G401 (cell line): Measurements from ENCODE around the gene ZBTB22. TPM values are rescaled to one million over a fixed set of nuclear protein-coding genes. Genes with fewer than 3 reads are reported as not detected.
"Not testable (repeated sequence)": the region's sequence is repeated elsewhere in the genome, so short reads cannot be mapped to it uniquely, and the experiment has no call there.

ENCODE experiments used
- DNase-seq: peaks from one replicate; pipeline ENCODE4 v3.0.0-alpha.2; 2015; ENCODE audit warnings: low spot score
- in situ Hi-C: cut with HindIII; loops from 2 replicates; pipeline ENCODE4 v1.10.0; 2016; ENCODE audit warnings: low sequenced_read_pairs, mixed read lengths
- total RNA-seq: library from RNA; depleted of rRNA; stranded (reverse); fragments of >200 nt; shearing (Covaris generic); gene quantifications from 2 replicates; pipeline ENCODE4 v1.2.3, GENCODE V29; 2014

ZBTB22 gene
- total RNA-seq, 1 experiment from 2014 or later = 17.1 TPM

GRCh38 chr6:33288141-33288920, 29.2 kb downstream of the ZBTB22 start:
- DNase-seq = no peak
- in situ Hi-C loops = no loop called here

DNA sequence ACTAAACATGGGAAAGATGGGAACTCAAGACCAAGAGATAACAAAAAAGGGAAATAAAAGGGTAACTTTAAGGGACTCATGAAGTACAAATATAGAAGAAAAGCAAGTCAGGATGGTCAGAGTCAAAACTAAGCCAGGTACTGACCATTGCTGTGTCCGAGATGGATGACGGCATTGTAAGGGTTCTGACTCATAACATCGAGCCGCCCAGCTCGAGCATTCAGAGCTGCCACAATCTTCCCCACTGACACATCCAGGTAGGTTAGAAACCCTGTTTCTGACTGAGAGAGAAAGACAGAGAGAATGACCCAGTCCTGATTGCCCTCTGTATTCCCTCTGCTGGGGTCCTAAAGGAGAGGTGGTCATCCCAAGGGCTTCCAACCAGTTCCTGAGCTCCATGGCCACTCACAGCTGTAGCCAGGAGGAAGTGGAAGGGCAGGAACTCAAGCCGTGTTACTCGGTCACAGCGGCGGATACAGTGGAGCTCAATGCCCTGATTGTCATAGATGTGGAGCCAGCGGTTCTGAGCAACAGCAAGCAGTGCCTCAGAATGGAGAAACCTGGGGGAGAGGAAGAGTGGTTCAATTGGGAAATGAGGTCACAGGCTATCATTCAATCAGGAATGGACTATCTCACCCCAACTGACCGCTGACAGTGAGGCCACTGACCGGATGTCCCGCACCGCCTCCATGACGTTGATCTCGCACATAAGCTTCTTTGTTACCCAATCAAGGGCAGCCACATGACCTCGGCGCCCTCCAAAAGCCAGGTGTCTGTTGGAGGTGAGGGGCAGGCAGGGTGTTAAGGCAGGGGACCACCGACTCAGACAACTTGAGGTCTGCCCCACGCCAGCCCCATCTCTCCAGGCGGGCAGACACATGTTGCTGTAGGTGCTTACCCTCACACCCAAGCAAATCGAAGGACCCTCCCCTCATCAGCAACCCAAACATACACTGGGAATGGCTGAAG, 30.3 kb downstream of the ZBTB22 start:
- in situ Hi-C loops = no loop called here

DNA sequence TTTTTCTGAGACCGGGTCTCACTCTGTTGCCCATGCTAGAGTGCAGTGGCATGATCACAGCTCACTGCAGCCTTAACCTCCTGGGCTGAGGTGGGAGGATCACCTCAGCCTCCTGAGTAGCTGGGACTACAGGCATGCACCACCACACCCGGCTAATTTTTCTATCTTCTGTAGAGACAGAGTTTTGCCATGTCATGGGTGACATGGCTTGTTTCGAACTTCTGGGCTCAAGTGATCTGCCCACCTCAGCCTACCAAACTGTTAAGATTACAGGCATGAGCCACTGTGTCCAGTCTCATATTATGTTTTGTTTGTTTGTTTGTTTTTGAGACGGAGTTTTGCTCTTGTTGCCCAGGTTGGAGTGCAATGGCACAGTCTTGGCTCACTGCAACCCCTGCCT, 32.3 kb downstream of the ZBTB22 start:
- in situ Hi-C loops = not testable (repeated sequence)

More for the DNA sequence above, 30.3 kb downstream of the ZBTB22 start:
- no peak for DNase-seq

DNA sequence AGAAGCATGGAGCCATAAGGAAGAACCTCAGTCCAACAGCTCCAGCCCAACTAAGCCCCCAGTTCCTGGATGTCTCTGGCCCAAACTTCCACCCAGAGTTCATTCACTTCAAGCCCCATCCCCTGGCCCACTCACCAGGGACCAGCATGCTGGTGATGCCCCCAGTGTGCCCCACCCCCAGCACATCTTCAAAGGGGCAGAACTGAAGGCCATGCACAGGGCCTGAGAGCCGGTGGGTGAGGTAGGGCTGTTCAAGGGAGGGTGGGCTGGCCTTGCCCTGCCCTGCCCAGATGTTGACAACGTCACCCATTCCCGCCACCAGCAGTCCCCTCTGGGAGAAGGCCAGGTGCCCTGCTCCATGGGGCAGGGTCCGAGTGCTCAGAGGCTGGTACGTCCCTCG, 37.0 kb downstream of the ZBTB22 start:
- no peak for DNase-seq
- in situ Hi-C loops = no loop called here

More for the DNA sequence above, 32.3 kb downstream of the ZBTB22 start:
- not testable (repeated sequence) for DNase-seq

DNA sequence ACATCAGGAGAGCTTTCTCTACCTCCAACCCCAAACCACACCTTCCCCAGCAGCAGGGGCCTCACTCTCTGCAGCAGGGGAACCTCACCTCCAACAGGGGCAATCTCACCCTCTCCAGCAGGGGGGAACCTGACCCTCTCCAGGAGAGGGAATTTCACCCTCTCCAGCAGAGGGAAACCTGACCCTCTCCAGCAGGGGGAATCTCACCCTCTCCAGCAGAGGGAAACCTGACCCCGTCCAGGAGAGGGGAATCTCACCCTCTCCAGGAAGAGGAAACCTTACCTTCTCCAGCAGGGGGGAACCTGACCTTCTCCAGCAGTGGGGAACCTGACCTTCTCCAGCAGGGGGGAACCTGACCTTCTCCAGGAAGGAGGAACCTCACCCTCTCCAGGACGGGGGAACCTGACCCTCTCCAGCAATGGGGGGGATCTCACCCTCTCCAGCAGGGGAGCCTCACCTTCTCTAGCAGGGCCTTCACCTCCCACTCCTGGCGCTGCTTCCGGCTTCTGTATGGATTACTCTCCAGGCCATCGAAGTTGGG, 37.5 kb downstream of the ZBTB22 start:
- peak; percentile 58 for DNase-seq
- in situ Hi-C loops = no loop called here

DNA sequence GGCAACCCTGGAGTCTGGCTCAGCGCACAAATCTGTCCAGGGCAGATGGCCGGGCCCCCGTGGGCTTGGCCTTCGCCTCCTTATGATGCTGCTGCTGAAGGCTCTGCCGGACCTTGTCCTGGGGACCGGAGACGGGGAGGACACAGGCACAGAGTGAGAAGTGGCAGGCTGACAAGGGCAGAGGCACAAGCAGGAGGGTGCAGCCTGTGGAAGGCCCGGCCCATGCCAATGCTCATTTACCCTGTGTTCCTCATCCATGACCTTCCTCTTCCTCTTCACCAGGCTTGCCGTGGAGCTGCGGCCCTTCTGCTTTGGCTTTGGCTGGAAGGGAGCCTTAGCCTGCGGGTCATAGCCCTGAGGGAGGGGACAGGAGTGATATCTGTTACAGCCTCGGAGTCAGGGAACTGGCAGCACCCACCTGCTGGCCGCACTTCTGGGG, 38.3 kb downstream of the ZBTB22 start:
- in situ Hi-C loops = no loop called here
- DNase-seq = peak; percentile 89

GRCh38 chr6:33278810-33279209, 38.7 kb downstream of the ZBTB22 start:
- no peak for DNase-seq
- in situ Hi-C loops = no loop called here

GRCh38 chr6:33278392-33278741, 39.2 kb downstream of the ZBTB22 start:
- in situ Hi-C loops = no loop called here

DNA sequence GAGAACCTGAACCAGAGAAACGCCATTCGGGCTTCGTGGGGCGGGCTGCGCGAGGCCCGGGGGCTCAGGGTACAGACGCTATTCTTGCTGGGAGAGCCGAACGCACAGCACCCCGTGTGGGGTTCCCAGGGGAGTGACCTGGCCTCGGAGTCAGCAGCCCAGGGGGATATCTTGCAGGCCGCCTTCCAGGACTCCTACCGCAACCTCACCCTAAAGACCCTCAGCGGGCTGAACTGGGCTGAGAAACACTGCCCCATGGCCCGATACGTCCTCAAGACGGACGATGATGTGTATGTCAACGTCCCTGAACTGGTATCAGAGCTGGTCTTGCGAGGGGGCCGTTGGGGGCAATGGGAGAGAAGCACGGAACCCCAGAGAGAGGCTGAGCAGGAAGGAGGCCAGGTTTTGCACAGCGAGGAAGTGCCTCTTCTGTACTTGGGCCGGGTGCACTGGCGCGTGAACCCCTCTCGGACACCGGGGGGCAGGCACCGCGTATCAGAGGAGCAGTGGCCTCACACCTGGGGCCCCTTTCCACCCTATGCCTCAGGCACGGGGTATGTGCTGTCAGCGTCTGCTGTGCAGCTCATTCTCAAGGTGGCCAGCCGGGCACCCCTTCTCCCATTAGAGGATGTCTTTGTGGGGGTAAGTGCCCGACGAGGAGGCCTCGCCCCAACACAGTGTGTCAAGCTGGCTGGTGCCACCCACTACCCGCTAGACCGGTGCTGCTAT, 39.7 kb downstream of the ZBTB22 start:
- DNase-seq = peak; percentile 37
- in situ Hi-C loops = no loop called here

More at GRCh38 chr6:33278392-33278741, 39.2 kb downstream of the ZBTB22 start:
- no peak for DNase-seq

DNA sequence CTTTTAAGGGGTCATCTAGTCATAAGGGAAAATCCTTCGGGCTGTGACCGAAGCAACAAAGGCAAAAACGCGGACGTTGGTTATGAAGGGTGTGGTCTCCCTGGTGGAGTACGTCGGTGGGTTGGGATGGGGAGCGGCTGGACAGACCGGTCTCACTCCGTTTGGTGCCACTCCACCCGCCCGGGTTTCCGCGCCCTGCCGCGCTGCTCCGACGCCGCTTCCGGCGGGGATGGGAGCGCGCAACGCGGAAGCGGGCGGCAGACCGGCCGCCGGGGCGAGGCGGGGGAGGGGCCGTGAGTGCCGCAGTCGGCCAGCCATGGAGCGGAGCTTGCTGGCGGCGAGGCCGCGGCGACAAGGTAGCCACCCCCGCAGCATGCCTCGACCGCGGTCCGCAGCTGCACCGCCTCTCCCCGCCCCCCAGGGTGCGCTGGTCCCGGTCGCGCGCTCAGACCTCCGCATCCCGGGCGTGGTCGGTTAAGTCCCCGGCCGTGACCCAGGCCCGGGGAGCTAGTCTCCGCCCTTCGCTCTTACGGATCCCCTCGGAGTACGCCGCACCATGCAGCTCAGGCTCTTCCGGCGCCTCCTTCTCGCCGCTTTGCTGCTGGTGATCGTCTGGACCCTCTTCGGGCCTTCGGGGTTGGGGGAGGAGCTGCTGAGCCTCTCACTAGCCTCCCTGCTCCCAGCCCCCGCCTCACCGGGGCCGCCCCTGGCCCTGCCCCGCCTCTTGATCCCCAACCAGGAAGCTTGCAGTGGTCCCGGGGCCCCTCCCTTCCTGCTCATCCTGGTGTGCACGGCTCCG, 40.5 kb downstream of the ZBTB22 start, which contains the start of gene B3GALT4:
B3GALT4 (plus strand) TSS at position 260 of the 799 bp plus-strand sequence; CDS start at position 557, 297 bp downstream.
- in situ Hi-C loops = no loop called here

GRCh38 chr6:33276581-33276863, 41.0 kb downstream of the ZBTB22 start:
- no peak for DNase-seq
- in situ Hi-C loops = no loop called here

More for the DNA sequence above, 40.5 kb downstream of the ZBTB22 start, which contains the start of gene B3GALT4:
- DNase-seq = peak; percentile 75

DNA sequence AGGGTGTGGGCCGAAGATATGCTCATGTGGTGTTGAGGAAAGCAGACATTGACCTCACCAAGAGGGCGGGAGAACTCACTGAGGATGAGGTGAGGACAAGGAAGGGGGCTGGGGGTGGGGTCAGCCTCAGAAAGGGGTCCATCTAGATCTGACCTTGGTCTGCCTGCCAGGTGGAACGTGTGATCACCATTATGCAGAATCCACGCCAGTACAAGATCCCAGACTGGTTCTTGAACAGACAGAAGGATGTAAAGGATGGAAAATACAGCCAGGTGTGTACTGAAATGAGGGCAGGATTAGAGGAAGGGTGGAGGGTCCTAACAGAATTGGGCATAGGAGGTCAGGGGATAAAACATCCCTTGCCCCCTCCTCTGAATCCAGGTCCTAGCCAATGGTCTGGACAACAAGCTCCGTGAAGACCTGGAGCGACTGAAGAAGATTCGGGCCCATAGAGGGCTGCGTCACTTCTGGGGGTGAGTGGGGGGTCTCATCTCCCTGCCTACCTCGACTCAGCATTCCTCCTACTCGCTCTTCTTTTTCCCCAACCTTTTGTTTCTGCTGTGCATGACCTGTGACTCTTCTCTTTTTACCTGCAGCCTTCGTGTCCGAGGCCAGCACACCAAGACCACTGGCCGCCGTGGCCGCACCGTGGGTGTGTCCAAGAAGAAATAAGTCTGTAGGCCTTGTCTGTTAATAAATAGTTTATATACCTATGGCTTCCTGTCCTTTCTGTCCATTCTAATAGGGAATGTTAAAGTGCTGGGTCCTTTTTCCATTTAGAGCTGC, 41.6 kb downstream of the ZBTB22 start:
- in situ Hi-C loops, DNase-seq: not testable (repeated sequence)

GRCh38 chr6:33273924-33274902, 43.3 kb downstream of the ZBTB22 start:
- no peak for DNase-seq
- in situ Hi-C loops = no loop called here

GRCh38 chr6:33273129-33273923, 44.2 kb downstream of the ZBTB22 start:
- in situ Hi-C loops = no loop called here
- DNase-seq = no peak

DNA sequence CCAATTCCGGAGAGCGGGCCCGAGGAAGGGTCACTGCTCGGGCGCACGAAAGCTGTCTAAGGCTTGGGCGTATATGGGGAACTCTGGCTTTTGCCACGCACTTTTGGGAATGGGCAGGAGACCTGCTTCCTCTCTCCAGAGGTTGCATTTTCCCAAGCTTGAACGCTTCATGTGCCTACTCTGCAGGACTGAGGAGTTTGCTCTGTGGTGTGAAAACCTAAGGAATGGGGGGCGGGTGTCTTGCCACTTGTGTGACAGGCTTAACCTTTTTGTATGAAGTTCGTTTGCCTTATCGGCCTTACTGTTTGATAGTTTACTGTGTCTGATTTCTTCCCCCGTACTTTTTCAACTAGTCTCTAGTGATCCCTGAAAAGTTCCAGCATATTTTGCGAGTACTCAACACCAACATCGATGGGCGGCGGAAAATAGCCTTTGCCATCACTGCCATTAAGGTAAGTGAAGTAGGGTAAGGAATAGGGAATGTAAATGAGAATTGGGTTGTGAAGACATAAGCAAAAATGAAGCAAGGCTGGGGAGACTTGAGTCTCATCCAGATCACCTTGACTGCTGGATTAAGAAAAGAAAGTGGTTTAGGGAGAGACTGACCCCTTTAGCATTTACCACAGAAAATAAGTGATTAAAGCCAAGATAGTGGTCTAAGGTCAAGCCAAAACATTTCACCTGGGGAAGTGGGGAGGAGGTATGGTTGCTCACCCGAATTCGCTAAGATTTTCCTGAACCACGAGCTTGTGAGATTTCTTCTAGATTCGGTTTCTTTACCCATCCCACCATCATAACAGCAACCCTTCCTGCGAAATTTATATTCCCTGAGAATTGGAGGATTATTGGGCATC, 45.0 kb downstream of the ZBTB22 start:
- in situ Hi-C loops = no loop called here
- DNase-seq = no peak
